Activated gamma-delta T cell treated with Interleukin-2 at 50 U/mL for 16 hours (primary cell): ENCODE data around the gene DLX5.
"Not testable (repeated sequence)": the region's sequence is repeated elsewhere in the genome, so short reads cannot be mapped to it uniquely, and the experiment has no call there.

Source experiments
- DNase-seq: peaks from one replicate; pipeline ENCODE4 v3.0.0-alpha.2; 2020

The DLX5 gene

DNA sequence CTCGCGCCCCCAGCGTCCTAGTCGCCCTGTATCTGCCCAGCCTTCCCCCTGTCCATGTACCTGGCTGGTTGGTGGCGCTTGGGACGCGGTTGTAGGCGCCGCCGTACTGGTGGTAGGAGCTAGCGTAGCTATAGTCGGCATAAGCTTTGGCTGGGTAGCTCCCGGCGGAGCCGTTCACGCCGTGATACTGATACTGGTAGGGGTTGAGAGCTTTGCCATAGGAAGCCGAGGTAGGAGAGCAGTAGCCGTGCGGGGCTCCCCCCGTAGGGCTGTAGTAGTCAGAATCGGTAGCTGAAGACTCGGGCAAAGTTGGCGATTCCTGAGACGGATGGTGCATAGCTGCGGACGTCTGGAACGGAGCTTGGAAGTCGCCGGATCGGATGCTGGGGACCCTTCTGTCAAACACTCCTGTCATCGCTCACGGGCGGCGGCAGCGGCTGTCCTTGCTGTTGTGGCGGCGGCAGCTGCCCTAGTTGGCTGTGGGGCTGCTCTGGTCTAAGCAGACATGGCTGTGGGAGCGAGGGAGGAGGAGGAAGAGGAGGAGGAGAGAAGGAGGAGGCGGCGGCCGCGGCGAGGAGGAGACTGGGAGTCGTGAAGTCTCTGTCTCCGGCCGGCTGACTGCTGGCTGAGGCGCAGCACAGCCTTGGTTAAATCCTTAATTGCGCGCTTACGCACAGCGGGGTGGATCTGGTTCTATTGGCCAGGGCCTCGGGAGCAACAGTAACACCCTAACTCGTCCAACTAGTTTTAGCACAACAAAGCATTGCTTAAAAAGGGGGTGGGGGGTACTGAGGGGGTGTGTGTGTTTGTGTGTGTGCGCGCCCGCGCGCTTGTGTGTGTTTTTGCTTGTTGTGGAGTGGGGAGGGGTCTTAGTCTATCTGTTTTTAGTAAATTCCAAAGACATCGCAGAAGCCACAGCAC is at the start of gene DLX5:
Gene DLX5, minus strand, starts transcription at position 623 of the 921 bp plus-strand sequence. Its CDS starts 208 bp downstream, at position 415.
- DNase-seq: no peak

DNA sequence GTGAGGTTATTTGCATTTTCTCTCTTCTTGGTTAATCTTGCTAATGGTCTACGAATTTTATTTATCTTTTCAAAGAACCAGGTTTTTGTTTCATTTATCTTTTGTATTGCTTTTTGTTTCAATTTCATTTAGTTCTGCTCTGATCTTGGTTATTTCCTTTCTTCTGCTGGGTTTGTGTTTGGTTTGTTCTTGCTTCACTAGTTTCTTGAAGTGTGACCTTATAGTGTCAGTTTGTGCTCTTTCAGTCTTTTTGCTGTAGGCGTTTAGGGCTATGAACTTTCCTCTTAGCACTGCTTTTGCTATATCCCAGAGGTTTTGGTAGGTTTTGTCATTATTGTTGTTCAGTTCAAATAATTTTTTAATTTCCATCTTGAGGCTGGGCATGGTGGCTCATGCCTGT is 47.4 kb upstream of the DLX5 start:
- not testable (repeated sequence) for DNase-seq

DNA sequence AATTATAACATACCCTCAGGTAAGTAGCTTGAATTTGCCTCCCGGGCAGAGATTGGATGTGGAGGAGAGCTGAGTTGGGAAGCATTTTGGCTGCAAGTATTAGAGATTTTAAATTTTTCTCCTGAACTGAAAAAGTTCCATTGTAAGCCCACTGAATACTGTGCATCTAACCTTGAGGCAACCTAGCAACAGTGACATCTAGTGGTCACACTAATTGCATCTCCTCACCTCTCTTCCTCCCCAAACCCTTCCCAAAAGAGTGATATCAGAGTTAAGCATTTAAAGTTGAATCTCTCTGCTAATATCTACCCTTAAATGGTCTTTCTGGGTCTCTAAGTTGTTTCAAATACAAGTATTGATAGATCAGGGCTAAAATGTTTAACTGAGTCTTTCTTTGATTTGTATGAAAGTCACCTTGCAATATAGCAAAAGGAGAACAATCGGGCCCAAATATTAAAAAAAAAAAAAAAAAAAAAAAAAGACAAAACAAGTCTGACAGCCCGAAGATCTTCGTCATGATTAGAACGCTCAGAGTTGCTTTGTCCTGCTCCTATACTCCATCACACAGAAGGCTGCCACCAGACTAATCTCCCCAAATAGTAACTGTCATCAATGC is 40.4 kb upstream of the DLX5 start:
- DNase-seq: peak; percentile 18

DNA sequence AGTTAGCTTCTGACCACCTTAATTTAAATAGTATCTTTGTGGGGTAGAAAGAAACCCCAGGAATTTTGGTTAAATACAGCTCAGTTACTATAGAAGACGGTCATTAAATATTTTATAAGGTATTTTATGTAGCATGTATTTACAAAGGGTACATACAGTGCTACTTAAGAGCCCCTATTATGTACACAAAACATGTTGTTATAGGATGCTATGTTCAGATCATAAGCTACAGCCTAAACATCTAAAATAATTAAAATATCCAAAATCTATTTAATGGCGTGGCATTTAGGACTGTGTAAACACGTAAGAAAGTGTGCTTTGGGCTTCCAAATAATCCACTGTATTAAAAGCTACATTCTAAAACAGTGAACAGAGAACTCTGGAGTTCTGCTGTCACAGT is 39.4 kb upstream of the DLX5 start:
- DNase-seq: no peak

DNA sequence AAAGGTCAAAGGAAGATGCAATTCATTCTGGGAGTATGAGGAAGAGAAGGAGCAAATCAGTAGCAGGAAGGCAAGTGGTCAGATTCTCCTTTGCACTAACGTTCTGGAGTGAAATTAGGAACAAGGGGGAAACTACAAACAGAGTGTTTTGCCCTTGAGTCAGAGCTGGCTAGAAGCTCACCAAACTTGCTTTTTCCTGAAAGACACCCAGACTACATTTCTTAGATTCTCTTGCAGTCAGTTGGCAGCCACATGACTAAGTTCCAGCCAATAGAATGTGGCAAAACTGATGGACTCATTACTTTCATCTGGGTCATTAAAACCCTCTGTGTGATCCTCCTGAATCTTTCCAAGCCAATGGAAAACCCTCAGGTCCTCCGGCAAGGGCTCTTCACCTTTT is 18.6 kb upstream of the DLX5 start:
- no peak for DNase-seq

DNA sequence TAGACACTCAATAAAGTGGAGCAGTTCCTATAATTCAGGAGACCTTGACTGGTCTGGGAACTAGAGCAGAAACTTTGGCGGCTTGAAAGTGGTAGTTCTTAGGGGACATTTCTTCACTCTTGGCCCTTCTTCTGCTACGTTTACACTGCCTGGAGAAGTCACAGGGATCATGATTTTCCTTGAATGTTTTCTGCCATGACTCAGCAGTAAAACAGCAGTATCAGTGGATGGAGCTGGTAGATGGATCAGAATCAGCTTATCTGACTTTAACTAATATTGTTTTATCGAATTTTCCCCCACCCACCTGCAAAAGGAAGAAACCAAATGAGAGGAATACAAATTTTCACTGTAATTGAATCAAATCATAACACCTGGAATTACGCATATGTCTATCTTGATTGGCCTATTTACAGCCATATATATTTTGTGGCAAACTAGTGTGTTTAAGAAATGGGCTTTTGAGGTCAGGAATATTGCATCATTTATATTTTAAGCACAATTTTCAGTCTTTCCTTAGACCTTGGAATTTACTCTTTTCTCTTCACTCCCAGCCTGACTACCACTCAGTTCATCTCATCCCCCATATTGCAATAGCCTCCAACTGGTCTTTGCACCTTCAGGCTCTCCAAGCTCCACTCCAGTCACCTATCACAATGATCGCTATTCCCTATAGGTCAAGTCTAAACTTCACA is 14.9 kb upstream of the DLX5 start:
- DNase-seq: no peak

DNA sequence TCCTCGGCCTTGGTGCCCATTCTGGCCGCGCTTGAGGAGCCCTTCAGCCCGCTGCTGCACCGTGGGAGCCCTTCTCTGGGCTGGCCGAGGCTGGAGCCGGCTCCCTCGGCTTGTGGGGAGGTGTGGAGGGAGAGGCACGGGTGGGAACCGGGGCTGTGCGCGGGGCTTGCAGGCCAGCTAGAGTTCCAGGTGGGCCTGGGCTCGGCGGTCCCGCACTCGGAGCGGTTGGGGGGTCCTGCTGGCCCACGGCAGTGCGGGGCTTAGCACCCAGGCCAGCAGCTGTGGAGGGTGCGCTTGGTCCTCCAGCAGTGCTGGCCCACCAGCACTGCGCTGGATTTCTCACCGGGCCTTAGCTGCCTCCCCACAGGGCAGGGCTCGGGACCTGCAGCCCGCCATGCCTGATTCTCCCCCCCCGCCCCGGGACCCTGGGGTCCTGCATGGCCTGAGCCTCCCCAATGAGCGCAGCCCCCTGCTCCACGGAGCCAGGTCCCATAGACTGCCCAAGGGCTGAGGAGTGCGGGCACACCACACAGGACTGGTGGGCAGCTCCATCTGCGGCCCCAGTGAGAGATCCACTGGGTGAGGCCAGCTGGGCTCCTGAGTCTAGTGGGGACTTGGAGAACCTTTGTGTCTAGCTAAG is 9.7 kb upstream of the DLX5 start:
- not testable (repeated sequence) for DNase-seq

DNA sequence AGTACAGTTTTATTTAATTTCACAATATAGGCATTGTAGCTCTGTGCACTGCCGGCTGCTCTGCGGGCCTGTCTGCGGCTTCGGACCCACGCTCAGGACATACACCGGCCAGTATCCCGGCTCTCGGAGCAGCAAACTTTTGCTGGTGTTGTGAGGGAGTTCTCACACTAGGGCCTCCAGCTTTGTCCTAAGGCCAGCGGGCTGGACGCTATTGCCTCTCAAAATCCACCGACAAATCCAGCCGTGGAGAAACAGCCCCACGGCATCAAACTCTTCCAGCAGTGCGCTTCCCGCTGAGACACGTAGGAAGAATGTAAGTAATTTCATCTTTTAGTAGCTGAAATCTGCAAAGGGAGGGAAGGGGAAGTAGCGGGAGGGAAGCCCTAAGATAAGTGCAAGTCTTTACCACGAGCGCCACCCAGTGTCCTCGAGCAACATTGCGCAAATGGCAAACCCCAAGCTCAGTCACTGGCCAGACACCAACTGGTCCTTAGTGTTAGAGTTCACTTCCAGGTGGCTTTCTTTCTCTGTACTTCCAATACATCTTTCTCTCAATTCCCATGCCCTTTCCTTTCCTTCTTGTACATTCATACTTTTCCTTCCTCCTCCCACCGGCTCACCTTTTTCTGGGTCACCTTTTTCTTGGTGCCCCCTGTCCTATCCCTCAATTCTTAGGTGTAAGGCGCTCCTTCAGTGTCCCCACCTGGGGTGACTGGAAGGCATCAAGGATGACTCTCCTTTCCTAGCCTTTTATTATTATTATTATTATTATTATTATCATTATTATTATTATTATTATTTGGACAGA is 3.0 kb upstream of the DLX5 start:
- DNase-seq: peak; percentile 56

DNA sequence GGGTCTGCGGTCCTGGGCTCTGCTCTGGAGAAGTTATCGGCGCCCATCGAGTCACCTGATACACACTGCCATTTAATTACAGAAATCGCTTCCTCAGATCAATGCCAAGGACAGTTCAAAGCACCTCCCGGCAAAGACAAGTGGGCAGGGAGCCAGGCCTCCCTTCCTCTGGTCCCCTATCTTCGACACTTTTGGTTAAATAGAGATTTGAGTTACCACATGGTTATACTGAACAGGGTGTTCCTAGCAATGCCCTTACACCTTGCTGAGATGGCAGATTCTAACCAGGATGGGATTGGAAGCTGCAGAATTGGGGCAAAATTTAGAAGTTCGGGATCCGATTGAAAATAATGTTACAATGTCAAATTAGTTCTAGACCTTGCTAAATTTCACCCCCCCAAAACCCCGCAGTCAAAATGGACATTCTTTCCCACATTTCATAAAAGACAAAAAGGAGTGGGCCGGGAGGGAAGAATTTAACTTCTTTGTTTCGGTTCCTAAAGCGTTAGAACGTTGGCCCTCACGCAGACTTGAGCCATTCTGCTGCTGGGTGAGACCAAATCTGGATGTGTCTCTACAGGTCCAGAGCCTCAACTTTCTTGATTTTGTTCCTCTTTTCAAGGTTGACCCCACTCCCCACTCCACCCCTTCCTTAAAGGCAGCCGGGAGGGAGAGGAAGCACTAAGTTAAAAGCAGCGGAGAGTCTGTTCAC is 2.2 kb upstream of the DLX5 start:
- DNase-seq: no peak

DNA sequence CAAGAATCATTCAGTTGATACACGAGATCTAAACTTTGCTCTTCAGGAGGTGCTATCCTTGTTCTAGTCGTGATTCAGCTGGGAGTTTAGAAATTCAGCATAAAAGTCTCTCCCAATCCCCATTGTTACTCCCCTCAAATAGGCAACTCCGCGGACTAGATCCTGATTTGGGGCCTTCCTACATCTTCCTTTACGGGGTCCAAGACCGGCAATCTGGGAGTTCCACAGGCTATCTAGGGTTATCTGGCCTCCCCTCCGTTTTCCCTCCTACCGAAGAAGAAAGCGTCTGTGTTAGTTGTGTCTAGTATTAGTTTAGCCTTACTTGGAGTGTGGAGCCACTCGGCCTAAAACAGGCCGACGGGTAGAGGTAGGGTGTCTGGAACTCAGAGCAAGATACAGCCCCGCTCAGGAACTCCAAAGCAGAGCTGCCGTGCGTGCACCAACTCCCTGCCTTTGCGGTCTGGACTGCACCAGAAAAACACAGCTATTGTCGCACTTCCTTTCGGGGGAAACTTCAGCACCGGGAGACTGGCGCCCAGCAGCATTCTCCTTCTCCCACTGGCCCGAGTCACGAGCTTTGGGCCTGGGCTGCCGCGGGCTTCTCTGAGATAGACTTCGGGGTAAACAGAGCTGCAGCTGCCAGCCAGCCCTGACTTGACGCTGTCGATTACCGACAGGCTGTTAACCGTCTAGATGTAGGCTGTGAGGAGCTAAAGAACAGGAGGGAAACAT is 1.5 kb upstream of the DLX5 start:
- no peak for DNase-seq

DNA sequence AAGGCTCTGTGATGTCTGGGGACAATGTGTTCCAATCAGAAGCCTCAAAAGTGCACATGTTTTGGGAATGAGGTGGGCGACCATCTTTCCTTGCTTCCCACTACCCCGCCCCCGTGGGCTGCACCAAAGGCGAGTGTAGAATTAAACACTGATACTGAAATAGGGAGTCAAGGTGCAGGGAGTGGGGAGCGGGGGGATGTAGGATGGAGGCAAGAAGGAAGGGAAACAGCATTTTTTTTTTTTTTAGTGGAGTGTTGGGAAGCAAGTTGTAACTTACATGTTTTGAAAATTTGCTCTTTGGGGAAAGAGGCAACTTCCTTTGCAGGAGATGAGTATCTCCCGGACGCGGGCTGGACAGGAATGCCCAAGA is 484 bp upstream of the DLX5 start:
- DNase-seq: no peak

DNA sequence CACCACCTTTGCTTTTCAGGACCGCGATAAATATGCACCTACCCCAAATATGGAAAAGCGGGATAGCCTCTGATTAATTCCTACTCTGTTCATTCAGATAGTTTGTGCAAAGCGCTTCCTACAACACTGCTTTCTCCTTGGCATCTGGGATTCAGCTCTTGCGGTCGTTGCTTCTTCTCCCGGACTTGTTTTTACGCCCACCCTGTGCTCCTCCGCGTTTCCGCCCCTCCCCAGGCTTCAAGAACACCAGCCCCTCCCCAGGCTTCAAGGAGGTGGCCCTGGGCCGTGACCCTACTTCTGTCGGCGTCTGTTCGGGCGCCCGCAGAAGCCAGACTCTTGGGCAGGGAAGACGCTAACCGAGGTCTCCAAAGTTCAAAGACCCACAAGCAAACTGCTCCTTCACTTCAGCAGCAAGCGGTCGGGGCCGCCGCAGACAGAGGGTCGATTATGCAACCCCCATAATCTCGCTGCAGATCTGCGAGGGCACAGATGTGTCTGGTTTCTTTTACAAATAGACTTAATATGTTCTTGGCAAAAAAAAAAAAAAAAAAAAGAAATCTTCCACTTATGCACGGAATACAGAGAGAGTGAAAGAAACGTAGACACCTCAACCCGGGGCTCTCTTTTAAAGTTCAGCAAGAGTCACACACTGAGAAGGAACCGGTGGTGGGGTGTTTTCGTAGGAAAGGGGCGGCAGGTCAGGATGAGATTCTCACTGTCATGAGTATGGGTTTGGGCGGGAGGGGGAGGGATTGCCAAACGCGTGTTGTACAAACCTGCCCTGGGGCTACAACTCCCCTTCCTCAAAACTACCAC is 1.9 kb downstream of the DLX5 start:
- DNase-seq: no peak

DNA sequence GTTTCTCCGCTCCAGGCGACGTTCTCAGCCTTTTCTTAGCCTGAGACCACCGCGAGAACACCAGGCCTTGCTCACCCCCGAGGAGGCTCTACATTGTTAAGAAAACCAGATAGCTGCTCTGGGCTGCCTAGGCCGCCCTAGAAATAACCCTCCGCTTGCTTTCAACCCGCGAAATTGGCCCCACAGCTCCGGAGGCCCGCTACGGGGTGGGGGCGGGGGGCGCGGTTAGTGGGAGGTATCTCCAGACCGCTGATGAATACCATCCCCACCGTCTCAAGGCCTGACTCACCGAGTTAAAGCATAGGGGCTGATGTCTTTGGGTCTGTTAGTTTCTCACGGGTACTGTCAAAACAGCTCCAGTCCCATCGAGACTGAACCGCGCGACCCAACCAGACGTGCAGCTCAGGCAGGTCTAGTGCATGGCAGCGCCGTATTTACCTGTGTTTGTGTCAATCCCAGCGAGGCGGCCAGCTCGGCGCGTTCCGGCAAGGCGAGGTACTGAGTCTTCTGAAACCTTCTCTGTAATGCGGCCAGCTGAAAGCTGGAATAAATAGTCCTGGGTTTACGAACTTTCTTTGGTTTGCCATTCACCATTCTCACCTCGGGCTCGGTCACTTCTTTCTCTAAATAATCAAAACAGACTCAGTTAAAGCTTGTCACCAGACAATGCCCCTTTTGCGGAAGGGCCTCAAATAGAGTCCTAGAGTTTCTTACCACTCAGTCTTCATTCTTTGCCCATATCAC is 2.7 kb downstream of the DLX5 start:
- no peak for DNase-seq

DNA sequence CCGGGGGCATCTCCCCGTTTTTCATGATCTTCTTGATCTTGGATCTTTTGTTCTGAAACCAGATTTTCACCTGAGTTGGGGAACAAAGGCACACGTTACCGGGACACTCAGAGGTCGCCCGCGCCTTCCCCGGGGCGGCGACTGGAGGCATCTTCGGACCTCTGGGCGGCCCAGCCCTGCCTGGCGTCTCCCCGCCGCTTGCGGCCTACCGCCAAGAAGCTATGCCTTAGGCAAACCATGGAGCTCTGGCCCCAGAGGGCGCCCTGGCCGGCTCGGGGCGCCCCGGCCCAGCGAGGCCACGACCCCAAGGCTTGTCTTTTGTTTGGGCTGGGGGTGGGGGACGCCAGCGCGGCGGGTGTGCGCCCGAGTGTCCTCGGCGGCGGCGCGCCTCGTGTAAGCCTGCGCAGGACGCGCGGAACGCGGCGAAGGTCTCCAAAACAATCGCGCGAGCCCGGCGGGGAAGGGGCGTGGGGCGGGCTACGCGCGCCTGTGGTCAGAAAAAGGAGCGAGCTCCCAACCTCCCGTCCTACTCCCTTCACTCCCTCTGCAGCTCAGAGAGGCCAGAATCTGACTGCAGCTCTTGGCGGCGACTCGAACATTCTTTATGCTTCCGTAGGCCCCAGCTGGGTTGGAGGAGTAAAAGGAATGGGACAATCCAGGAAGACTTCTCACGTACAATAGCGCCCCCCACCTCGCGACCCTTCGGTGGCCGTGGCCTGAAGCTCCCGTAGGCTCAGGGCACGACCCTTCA is 3.5 kb downstream of the DLX5 start:
- no peak for DNase-seq

DNA sequence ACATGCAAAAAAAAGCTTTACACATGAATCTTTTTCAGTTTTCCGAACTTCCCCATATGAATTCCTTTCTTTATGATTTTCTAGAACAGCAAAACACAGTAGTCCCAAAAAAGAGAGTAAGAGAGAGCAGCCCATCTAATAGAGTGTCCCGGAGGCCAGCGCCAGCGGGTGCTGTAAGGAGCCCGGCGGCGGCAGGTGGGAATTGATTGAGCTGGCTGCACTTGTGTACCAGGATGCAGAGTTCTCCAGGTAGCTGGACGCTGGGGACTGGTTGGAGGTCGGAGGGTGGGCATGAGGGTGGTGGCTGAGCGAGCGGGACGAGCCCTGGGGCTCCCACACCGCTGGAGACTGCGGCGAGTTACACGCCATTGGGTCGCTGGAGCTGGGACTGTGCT is 4.0 kb downstream of the DLX5 start:
- no peak for DNase-seq

DNA sequence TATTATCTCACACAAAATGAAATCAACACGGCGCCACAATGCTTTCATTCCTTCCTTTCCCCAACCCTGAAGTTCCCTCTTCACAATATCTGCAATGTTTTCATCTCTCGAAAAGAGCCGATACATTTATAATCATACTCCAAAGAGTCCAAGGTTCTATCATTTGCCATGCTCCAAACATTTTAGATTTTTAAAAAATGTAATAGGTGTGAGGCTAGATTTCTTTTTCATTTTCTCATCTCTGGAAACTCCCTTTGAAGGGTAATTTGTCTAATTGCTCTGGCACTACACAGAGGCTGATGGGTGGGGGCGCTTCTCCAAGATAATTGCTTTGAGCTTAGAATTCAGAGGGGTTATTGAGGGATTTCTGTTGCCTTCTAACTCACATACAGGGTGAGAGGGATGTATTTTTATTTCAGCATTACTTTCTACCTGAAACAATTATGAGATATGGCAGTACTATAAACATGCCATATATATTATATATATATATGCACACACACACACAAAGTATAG is 4.9 kb downstream of the DLX5 start:
- DNase-seq: no peak

DNA sequence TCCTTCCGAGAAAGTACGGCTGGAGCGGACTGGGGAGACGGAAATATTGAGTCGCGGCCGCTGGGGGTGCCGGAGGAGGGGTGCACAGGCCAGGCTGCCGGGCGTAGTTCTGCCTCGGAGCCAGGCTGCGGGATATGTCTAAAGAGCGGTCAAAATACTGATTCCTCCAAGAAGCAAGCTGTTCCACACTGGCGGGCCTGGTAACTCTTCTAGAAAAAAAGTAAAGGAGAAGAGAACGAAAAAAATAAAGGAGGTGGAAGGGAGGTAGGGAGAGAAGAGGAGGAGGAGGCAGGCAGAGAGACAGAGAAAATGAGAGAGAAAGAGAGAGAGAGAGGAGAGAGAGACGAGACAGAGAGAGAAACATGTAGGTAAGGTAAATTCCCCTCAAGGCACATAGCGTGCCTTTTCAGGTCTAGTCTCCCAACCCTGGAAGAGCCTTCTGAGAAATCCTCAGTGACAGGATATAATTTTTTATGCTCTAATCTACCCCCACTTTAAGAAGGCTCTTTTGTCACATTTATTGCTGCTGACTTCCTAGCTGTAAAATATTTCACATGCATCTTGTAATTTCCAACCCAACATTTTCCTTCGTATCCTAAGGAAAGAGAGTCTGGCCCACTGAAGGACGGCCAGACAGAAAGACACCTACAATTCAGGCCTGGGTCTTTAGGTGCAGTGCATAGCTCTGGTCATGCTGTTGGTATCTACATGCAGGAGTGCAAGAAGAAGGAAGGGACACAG is 5.7 kb downstream of the DLX5 start:
- no peak for DNase-seq

DNA sequence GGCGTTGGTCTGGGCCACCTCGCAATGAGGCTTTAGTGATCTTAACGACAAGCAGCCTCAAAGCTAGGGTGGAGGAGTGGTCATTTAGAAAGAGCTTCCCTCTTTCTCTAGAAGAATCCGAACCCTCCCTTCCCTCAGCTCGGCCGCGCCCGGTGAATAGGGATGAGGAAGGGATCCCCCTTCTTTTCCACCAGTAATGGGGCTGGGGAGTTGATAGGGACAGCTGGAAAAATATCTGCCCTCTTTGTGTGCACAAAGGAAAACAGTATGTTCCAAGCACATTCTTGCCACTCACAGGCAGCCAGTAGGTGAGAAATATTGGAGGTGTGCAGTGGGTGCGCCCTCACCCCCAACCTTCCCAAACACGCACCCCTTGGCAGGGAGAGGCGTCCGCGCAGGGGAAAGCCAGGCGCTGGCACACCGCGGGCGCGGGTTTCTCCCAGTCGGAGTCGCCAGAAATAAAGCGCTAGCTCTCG is 6.5 kb downstream of the DLX5 start:
- DNase-seq: no peak
